Measurements from ENCODE around the gene NKTR.

DNA sequence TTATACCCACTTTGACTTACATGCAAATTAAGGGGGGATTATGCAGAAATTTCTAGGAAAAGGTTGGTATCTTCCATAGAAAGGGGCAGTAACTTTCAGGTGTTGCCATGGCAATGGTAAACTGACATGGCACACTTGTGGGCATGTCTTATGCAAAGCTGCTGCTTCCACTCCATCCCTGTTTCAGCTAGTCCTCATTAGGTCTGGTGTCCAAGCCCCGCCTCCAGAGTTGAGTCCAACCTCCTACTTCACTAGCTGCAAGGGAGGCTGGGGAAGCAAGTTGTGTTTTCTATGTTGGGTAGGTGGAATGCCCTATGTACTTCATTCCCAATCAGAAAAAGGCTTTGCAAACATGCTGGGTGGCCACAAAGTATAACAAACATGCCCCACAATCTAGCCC is 70.2 kb downstream of the NKTR start:
- TF ChIP-seq, protein P1, sequence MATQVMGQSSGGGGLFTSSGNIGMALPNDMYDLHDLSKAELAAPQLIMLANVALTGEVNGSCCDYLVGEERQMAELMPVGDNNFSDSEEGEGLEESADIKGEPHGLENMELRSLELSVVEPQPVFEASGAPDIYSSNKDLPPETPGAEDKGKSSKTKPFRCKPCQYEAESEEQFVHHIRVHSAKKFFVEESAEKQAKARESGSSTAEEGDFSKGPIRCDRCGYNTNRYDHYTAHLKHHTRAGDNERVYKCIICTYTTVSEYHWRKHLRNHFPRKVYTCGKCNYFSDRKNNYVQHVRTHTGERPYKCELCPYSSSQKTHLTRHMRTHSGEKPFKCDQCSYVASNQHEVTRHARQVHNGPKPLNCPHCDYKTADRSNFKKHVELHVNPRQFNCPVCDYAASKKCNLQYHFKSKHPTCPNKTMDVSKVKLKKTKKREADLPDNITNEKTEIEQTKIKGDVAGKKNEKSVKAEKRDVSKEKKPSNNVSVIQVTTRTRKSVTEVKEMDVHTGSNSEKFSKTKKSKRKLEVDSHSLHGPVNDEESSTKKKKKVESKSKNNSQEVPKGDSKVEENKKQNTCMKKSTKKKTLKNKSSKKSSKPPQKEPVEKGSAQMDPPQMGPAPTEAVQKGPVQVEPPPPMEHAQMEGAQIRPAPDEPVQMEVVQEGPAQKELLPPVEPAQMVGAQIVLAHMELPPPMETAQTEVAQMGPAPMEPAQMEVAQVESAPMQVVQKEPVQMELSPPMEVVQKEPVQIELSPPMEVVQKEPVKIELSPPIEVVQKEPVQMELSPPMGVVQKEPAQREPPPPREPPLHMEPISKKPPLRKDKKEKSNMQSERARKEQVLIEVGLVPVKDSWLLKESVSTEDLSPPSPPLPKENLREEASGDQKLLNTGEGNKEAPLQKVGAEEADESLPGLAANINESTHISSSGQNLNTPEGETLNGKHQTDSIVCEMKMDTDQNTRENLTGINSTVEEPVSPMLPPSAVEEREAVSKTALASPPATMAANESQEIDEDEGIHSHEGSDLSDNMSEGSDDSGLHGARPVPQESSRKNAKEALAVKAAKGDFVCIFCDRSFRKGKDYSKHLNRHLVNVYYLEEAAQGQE (IDR thresholded peaks at IDR 0.05; ENCODE audit: borderline replicate concordance), result no peak
- TF ChIP-seq, protein P1 (CRISPR knock-in tag; IDR thresholded peaks at IDR 0.05; ENCODE audit: low read depth), result no peak
- TF ChIP-seq, protein P2, sequence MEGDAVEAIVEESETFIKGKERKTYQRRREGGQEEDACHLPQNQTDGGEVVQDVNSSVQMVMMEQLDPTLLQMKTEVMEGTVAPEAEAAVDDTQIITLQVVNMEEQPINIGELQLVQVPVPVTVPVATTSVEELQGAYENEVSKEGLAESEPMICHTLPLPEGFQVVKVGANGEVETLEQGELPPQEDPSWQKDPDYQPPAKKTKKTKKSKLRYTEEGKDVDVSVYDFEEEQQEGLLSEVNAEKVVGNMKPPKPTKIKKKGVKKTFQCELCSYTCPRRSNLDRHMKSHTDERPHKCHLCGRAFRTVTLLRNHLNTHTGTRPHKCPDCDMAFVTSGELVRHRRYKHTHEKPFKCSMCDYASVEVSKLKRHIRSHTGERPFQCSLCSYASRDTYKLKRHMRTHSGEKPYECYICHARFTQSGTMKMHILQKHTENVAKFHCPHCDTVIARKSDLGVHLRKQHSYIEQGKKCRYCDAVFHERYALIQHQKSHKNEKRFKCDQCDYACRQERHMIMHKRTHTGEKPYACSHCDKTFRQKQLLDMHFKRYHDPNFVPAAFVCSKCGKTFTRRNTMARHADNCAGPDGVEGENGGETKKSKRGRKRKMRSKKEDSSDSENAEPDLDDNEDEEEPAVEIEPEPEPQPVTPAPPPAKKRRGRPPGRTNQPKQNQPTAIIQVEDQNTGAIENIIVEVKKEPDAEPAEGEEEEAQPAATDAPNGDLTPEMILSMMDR (IDR thresholded peaks at IDR 0.05 in 2 of 3, conservative IDR thresholded peaks at IDR 0.05 in 1 of 3; ENCODE audit: insufficient read depth in 2 of 3, low read depth in 1 of 3, low read length in 3 of 3), result no peak
- TF ChIP-seq NR1H2 (CRISPR knock-in tag; IDR thresholded peaks at IDR 0.05), result no peak
- TF ChIP-seq NCOR1 (IDR thresholded peaks at IDR 0.05), result no peak
- no peak for TF ChIP-seq SP1 (CRISPR knock-in tag; IDR thresholded peaks at IDR 0.05)
- TF ChIP-seq, protein P3, sequence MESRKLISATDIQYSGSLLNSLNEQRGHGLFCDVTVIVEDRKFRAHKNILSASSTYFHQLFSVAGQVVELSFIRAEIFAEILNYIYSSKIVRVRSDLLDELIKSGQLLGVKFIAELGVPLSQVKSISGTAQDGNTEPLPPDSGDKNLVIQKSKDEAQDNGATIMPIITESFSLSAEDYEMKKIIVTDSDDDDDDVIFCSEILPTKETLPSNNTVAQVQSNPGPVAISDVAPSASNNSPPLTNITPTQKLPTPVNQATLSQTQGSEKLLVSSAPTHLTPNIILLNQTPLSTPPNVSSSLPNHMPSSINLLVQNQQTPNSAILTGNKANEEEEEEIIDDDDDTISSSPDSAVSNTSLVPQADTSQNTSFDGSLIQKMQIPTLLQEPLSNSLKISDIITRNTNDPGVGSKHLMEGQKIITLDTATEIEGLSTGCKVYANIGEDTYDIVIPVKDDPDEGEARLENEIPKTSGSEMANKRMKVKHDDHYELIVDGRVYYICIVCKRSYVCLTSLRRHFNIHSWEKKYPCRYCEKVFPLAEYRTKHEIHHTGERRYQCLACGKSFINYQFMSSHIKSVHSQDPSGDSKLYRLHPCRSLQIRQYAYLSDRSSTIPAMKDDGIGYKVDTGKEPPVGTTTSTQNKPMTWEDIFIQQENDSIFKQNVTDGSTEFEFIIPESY (CRISPR knock-in tag; IDR thresholded peaks at IDR 0.05), result no peak
- TF ChIP-seq POLR2A (conservative IDR thresholded peaks at IDR 0.05), result no peak
- TF ChIP-seq, protein P4, sequence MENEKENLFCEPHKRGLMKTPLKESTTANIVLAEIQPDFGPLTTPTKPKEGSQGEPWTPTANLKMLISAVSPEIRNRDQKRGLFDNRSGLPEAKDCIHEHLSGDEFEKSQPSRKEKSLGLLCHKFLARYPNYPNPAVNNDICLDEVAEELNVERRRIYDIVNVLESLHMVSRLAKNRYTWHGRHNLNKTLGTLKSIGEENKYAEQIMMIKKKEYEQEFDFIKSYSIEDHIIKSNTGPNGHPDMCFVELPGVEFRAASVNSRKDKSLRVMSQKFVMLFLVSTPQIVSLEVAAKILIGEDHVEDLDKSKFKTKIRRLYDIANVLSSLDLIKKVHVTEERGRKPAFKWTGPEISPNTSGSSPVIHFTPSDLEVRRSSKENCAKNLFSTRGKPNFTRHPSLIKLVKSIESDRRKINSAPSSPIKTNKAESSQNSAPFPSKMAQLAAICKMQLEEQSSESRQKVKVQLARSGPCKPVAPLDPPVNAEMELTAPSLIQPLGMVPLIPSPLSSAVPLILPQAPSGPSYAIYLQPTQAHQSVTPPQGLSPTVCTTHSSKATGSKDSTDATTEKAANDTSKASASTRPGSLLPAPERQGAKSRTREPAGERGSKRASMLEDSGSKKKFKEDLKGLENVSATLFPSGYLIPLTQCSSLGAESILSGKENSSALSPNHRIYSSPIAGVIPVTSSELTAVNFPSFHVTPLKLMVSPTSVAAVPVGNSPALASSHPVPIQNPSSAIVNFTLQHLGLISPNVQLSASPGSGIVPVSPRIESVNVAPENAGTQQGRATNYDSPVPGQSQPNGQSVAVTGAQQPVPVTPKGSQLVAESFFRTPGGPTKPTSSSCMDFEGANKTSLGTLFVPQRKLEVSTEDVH (IDR thresholded peaks at IDR 0.05; ENCODE audit: low read depth, partially characterized antibody), result no peak
- no peak for TF ChIP-seq GABPA (tag; conservative IDR thresholded peaks at IDR 0.05; ENCODE audit: low read depth)

All from K562 (cell line).